SW 1271 (cell line): ENCODE measurements around the gene AGT.

Experiments used
- DNase-seq, 2 experiments: peaks; one replicate each; lab custom pipeline; 2025; lab: John Stamatoyannopoulos, UW

The AGT gene

DNA sequence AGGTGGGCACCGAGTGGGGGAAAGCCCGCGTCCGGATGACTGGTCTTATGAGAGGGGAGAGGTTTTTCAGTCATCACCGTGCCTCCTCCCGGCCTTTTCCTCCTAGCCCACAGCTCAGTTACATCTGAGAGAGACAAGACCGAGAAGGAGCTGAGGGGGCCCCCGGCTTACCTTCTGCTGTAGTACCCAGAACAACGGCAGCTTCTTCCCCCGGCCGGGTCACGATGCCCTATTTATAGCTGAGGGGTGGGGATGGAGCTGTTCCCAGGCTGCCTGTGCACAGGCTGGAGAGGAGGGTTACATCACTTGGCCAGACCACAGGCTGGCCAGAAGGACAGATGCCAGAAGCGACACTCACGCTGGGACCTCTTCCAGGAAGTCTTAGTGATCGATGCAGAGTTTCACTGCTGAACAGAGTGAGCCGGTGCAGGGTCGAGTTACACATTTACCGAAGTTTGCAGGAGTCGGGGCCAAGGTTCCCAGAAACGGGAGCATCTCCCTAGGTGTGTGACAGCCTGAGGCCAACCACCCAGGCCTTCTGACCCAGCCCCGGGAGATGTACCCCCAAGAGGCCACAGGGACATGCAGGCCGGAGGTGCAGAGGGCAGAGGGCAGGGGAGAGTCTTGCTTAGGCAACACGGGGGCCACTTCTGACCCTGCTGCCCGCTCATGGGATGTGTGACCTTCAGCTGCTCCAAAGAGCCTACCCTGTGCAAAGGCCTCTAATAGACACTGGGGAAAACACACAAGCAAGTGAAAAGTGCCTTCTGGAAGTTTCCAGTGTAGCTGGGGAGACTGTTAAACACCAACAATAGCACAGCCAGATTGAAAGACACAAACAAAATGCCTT lies at the start of gene AGT:
TSS of gene AGT (minus strand) at position 208 of the 850 bp plus-strand sequence. CDS start 3,299 bp downstream, outside the sequence.
- DNase-seq = no peak

GRCh38 chr1:230761443-230762167 lies 47.7 kb upstream of the AGT start:
- no peak for DNase-seq

DNA sequence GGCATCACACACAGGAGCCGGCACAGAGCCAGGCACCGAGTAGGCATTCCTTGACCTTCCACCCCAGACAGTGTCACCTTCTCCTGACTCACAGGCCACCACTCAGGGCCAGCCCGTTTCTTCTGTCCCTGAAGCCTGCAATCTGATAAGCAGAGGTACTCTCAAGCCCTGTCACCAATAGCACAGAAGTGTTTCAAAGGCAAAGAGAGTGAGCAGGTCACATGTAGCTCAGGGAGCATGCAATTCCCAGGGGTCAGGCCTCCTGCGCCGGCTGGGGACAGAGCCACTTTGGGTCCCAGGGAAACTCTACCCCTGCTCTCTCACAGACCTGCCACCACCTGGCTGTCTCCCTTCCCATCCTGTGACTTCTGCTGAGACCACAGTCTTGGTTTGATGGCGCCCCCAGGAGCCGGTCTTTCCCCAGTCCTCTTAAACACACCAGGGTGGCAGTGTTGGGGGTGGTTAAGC lies 46.5 kb upstream of the AGT start:
- no peak for DNase-seq

GRCh38 chr1:230759369-230760065 lies 45.6 kb upstream of the AGT start:
- DNase-seq = no peak

GRCh38 chr1:230758709-230759368 lies 44.9 kb upstream of the AGT start:
- no peak for DNase-seq

GRCh38 chr1:230757856-230758708 lies 44.2 kb upstream of the AGT start:
- no peak for DNase-seq

DNA sequence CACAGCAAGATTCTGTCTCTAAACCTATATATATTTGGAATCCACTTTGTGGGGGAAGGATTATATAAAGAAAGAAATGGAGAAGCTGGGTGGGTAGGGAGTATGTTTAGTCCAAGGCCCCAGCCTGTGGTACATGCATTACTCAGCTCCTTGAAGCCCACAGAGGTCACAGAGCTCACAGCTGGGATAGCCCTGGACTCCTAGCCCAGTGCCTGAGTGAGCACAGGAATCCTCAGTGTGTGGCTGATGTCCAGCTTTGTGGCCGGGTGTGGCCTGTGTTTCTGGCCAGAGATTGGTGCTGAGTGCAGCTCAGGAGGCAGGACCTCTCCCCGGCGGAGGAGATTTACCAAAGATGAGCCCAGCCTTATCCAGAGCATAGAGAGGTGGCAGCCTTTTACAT lies 40.9 kb upstream of the AGT start:
- no peak for DNase-seq

DNA sequence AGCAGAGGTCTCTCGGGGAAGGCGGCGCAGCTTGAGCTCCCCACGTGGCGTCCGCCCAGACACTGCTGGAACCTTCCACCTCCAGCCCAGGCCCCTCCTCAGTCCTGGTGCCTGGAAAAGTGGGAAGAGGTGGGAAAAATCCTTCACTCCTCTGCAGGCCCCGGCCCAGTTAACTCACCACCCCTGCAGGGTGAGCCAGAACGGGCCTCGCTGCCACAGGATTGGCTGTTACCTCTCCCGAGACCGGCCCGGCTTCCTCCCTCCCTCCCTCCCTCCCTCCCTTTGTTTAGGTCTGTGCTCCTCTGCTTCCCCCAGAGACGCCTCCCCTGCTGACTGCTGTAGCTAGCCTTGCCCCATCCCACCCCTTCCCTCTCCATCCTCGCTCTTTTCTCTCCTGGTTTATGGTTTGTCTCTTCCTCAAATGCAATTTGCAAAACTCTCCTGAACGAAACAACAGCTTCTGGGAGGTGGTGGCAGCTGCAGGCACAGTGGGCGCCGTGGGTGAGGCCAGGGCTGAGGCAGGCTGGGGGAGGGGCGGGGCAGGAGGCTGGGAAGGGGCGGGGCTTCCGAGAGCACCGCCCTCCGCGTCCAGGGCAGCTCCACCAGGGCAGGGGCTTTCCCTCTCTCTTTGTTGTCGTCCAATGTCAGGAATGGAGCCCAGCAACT lies 39.8 kb upstream of the AGT start:
- no peak for DNase-seq

- DNase-seq = no peak
Observed at GRCh38 chr1:230753191-230753585, 39.3 kb upstream of the AGT start.

DNA sequence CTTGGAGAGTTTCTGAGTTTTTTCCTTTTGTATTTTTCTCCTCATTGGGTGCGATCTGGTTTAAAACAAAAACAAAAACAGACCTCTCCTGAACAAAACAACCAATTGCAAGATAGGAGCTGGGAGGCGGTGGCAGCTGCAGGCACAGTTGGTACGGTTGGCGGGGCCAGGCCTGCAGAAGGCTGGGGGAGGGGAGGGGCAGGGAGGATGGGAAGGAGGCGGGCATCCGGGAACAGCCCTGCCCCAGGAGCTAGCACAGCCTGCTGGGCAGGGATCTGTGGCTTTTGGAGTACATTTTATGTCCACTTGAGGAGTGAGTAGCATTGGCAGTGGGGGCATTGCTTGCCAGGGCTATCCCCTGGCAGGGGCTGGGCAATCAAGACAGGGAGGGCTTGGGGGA lies 38.5 kb upstream of the AGT start:
- DNase-seq = no peak

DNA sequence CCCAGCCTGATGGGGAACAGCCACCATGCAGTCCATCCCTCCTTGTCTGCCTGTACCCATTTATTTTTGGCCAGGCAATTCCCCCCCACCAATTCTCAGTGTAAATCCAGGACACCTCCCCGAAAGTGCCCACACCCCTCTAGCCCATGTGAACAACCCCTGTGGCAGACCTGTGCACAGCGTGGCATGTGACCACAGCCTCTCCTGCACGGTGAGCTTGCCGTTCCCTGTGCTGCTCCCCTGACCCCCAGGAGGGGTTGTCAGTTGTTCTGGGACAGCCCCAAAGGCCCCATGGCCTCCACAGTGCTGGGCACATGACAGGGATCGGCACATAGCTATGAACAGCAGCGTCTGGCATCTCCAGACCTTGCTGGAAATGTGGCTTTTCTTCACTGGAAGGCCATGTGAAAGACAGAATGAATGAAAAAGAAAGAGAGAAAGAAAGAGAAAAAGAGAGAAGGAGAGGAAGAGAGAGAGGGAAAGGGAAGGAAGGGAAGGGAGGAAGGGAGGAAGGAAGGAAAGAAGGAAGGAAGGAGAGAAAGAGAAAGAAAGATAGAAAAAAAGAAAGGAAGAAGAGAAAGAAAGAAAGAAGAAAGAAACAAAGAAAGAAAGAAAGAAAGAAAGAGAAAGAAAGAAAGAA lies 37.2 kb upstream of the AGT start:
- DNase-seq = no peak

GRCh38 chr1:230750576-230750975 lies 36.7 kb upstream of the AGT start:
- no peak for DNase-seq

DNA sequence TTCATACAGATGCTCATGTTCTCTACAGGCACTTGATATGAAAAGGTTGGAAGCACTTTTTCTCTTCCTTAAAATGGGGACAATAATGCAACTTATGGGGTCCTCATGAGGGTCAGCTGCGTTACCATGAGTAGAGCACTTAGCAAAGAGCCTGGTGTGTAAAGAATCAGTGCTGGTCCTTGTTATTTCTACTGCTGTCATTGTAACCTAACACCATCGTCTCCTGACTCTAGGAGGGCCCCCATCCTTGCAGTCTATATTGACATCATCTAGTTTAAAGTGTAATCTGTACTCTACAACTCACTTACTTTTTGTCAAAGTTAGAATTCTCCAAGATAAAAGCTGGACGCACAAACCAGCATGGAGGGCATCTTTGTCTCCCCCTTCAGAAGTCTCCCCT lies 35.7 kb upstream of the AGT start:
- DNase-seq = no peak

- DNase-seq = no peak
Observed at GRCh38 chr1:230749150-230749549, 35.2 kb upstream of the AGT start.

GRCh38 chr1:230747890-230748800 lies 34.2 kb upstream of the AGT start:
- no peak for DNase-seq

- no peak for DNase-seq
Observed at GRCh38 chr1:230747127-230747730, 33.3 kb upstream of the AGT start, which contains the start of gene CAPN9. Gene CAPN9, plus strand, starts transcription at chr1:230747388. Its CDS starts 109 bp downstream, at chr1:230747497.

GRCh38 chr1:230746617-230747016 lies 32.7 kb upstream of the AGT start:
- DNase-seq = no peak

- DNase-seq = no peak
Observed at GRCh38 chr1:230745071-230745470, 31.1 kb upstream of the AGT start.
